HEK293 (cell line): Measurements from ENCODE around the gene EID3.

Source experiments
- CTCF ChIA-PET: fragments of 350-600 bp; formaldehyde crosslinking; extraction: SDS; loops from one replicate; lab custom pipeline; 2021; ENCODE audit warnings: antibody characterized with exemption; lab: Yijun Ruan, JAX
- POLR2A ChIA-PET: fragments of 300-600 bp; formaldehyde crosslinking; extraction: SDS; loops from one replicate; lab custom pipeline; 2020; ENCODE audit warnings: antibody characterized with exemption, inconsistent platforms; lab: Yijun Ruan, JAX
- H3K27ac ChIP-seq: fragments of 200-500 bp; sonication (Bioruptor generic); 2 replicates; pipeline ENCODE4 v1.5.1; 2014; ENCODE audit warnings: low read depth, low read length, control low read depth, inconsistent platforms; ENCODE audit errors: extremely low read depth
- H3K36me3 ChIP-seq, 2 experiments: fragments of 200-500 bp in 1 of 2; sonication (Bioruptor generic) in 1 of 2; 1 replicate in 1 of 2; 2 replicates in 1 of 2; pipeline ENCODE4 v1.5.1; 2014 to 2017; ENCODE audit warnings: inconsistent platforms in 2 of 2, low read length in 2 of 2; ENCODE audit not compliant: control insufficient read depth in 2 of 2, insufficient read depth in 1 of 2
- H3K4me1 ChIP-seq: fragments of 200-500 bp; sonication (Bioruptor generic); 2 replicates; pipeline ENCODE4 v1.5.1; 2014; ENCODE audit warnings: mild to moderate bottlenecking, low read length, inconsistent platforms; ENCODE audit not compliant: control insufficient read depth, insufficient read depth
- H3K4me3 ChIP-seq: 2 replicates; pipeline ENCODE4 v1.5.1; 2011; ENCODE audit warnings: low read depth, mild to moderate bottlenecking, control low read depth, low read length, moderate library complexity
- H3K9me3 ChIP-seq: fragments of 200-500 bp; sonication (Bioruptor generic); 2 replicates; pipeline ENCODE4 v1.5.1; 2014; ENCODE audit warnings: low read depth, low read length, inconsistent platforms; ENCODE audit not compliant: control insufficient read depth, insufficient read depth
- CTCF ChIP-seq: fragments of 450-650 bp; formaldehyde crosslinking; IDR thresholded peaks from 2 replicates; pipeline ENCODE4 v1.5.1; 2016; ENCODE audit warnings: missing biosample characterization, missing genetic modification characterization
- GLIS2 ChIP-seq: fragments of 450-650 bp; formaldehyde crosslinking; IDR thresholded peaks from 2 replicates; pipeline ENCODE4 v1.5.1; 2016; ENCODE audit warnings: missing biosample characterization, missing genetic modification characterization
- SCRT1 ChIP-seq: fragments of 450-650 bp; formaldehyde crosslinking; IDR thresholded peaks from 2 replicates; pipeline ENCODE4 v1.5.1; 2016; ENCODE audit warnings: missing biosample characterization, missing genetic modification characterization, borderline replicate concordance
- TCF7L2 ChIP-seq: IDR thresholded peaks from 2 replicates; pipeline ENCODE4 v1.6.1; 2011; ENCODE audit warnings: low read depth, mild to moderate bottlenecking, inconsistent platforms, low read length, moderate library complexity, borderline replicate concordance
- ZBTB17 ChIP-seq: fragments of 450-650 bp; formaldehyde crosslinking; IDR thresholded peaks from 2 replicates; pipeline ENCODE4 v1.5.1; 2016; ENCODE audit warnings: missing biosample characterization, missing genetic modification characterization
- ZBTB8A ChIP-seq: fragments of 450-650 bp; formaldehyde crosslinking; IDR thresholded peaks from 2 replicates; pipeline ENCODE4 v1.5.1; 2016; ENCODE audit warnings: missing biosample characterization, missing genetic modification characterization
- ZFP69B ChIP-seq: fragments of 450-650 bp; formaldehyde crosslinking; IDR thresholded peaks from 2 replicates; pipeline ENCODE4 v1.5.1; 2016; ENCODE audit warnings: missing biosample characterization, missing genetic modification characterization
- ZNF138 ChIP-seq: fragments of 450-650 bp; formaldehyde crosslinking; IDR thresholded peaks from 2 replicates; pipeline ENCODE4 v1.5.1; 2016; ENCODE audit warnings: missing biosample characterization, missing genetic modification characterization, borderline replicate concordance
- ZNF16 ChIP-seq: fragments of 450-650 bp; formaldehyde crosslinking; IDR thresholded peaks from 2 replicates; pipeline ENCODE4 v1.5.1; 2016; ENCODE audit warnings: low read depth, missing biosample characterization, missing genetic modification characterization
- ZNF221 ChIP-seq: fragments of 450-650 bp; formaldehyde crosslinking; IDR thresholded peaks from 2 replicates; pipeline ENCODE4 v1.5.1; 2017; ENCODE audit warnings: missing biosample characterization, missing genetic modification characterization, borderline replicate concordance
- ZNF23 ChIP-seq: fragments of 450-650 bp; formaldehyde crosslinking; IDR thresholded peaks from 2 replicates; pipeline ENCODE4 v1.5.1; 2016; ENCODE audit warnings: missing biosample characterization, missing genetic modification characterization, borderline replicate concordance
- ZNF239 ChIP-seq: fragments of 450-650 bp; formaldehyde crosslinking; IDR thresholded peaks from 2 replicates; pipeline ENCODE4 v1.5.1; 2016; ENCODE audit warnings: missing biosample characterization, missing genetic modification characterization
- ZNF248 ChIP-seq: fragments of 450-650 bp; formaldehyde crosslinking; IDR thresholded peaks from 2 replicates; pipeline ENCODE4 v1.5.1; 2017; ENCODE audit warnings: missing biosample characterization, missing genetic modification characterization
- ZNF302 ChIP-seq: fragments of 450-650 bp; formaldehyde crosslinking; IDR thresholded peaks from 2 replicates; pipeline ENCODE4 v1.5.1; 2016; ENCODE audit warnings: missing biosample characterization, missing genetic modification characterization, low read depth
- ZNF335 ChIP-seq: fragments of 450-650 bp; formaldehyde crosslinking; conservative IDR thresholded peaks from 2 replicates; pipeline ENCODE4 v1.5.1; 2016; ENCODE audit warnings: missing biosample characterization, missing genetic modification characterization
- ZNF37A ChIP-seq: fragments of 450-650 bp; IDR thresholded peaks from 2 replicates; pipeline ENCODE4 v1.5.1; 2018; ENCODE audit warnings: missing biosample characterization, missing genetic modification characterization
- ZNF514 ChIP-seq: fragments of 450-650 bp; formaldehyde crosslinking; IDR thresholded peaks from 2 replicates; pipeline ENCODE4 v1.5.1; 2016; ENCODE audit warnings: missing biosample characterization, missing genetic modification characterization
- ZNF521 ChIP-seq: fragments of 450-650 bp; formaldehyde crosslinking; IDR thresholded peaks from 2 replicates; pipeline ENCODE4 v1.5.1; 2017; ENCODE audit warnings: missing biosample characterization, mild to moderate bottlenecking, missing genetic modification characterization
- ZNF571 ChIP-seq: fragments of 450-650 bp; formaldehyde crosslinking; IDR thresholded peaks from 2 replicates; pipeline ENCODE4 v1.5.0; 2017; ENCODE audit warnings: missing biosample characterization, missing genetic modification characterization
- ZNF623 ChIP-seq: fragments of 450-650 bp; formaldehyde crosslinking; IDR thresholded peaks from 2 replicates; pipeline ENCODE4 v1.5.1; 2016; ENCODE audit warnings: missing biosample characterization, missing genetic modification characterization
- ZNF626 ChIP-seq: fragments of 450-650 bp; sonication (Bioruptor Pico); formaldehyde crosslinking; IDR thresholded peaks from 2 replicates; pipeline ENCODE4 v1.5.1; 2018; ENCODE audit warnings: missing biosample characterization, missing genetic modification characterization, inconsistent platforms
- ZNF664 ChIP-seq: fragments of 450-650 bp; formaldehyde crosslinking; IDR thresholded peaks from 2 replicates; pipeline ENCODE4 v1.5.1; 2016; ENCODE audit warnings: missing biosample characterization, missing genetic modification characterization
- ZNF76 ChIP-seq: fragments of 450-650 bp; formaldehyde crosslinking; IDR thresholded peaks from 2 replicates; pipeline ENCODE4; 2016; ENCODE audit warnings: low read depth, missing biosample characterization, missing genetic modification characterization, borderline replicate concordance
- ZNF837 ChIP-seq: fragments of 450-650 bp; formaldehyde crosslinking; IDR thresholded peaks from 2 replicates; pipeline ENCODE4 v1.5.1; 2016; ENCODE audit warnings: missing biosample characterization, missing genetic modification characterization
- ZXDB ChIP-seq: fragments of 450-650 bp; formaldehyde crosslinking; IDR thresholded peaks from 2 replicates; pipeline ENCODE4 v1.5.1; 2016; ENCODE audit warnings: missing biosample characterization, missing genetic modification characterization
- TF ChIP-seq, protein P1 (sequence below): fragments of 450-650 bp; formaldehyde crosslinking; IDR thresholded peaks from 2 replicates; pipeline ENCODE4 v1.5.1; 2016; ENCODE audit warnings: missing biosample characterization, missing genetic modification characterization

Gene EID3

GRCh38 chr12:104313568-104314241 lies 10.2 kb downstream of the EID3 start:
- no peak overlapping the region for H3K27ac ChIP-seq
- no peak overlapping the region for H3K4me3 ChIP-seq
- ChIA-PET CTCF (interaction anchor here (0.6 to 0.8 kb wide), 3 partner anchors 135 to 424 kb away, joined by 3 to 4 read pairs (median 3); no protein-coding TSS in a partner anchor), POLR2A (interaction anchor here (0.7 kb wide), 2 partner anchors 28 to 774 kb away, joined by 3 to 5 read pairs; no protein-coding TSS in a partner anchor)
- H3K4me1 ChIP-seq: no peaks in the 10 kb centered on the region
- TF ChIP-seq ZNF514: no peak
- peak; percentile 90 for TF ChIP-seq ZNF623
- TF ChIP-seq ZNF837 (tag by site-specific recombination): no peak
- no peak for TF ChIP-seq ZNF37A (tag by site-specific recombination)
- TF ChIP-seq ZBTB17 (tag by site-specific recombination): no peak
- no peak for TF ChIP-seq ZNF76 (tag by site-specific recombination)
- no peak for TF ChIP-seq CTCF (tag by site-specific recombination)
- no peak for TF ChIP-seq ZNF302 (tag by site-specific recombination)
- no peaks in the 10 kb centered on the region for H3K9me3 ChIP-seq
- H3K36me3 ChIP-seq: peaks cover 28 to 77% of the 10 kb centered on the region in 2 experiments

- Histone ChIP-seq H3K27ac (no peak overlapping the region), H3K4me3 (no peak overlapping the region), H3K4me1 (no peaks in the 10 kb centered on the region), H3K36me3 (peaks cover 29 to 83% of the 10 kb centered on the region in 2 experiments), H3K9me3 (no peaks in the 10 kb centered on the region)
- ChIA-PET POLR2A (interaction anchor here (0.7 kb wide), 1 partner anchor 773 kb away, joined by 5 read pairs; no protein-coding TSS in a partner anchor), CTCF (interaction anchor here (0.6 kb wide), 2 partner anchors 135 to 425 kb away, joined by 3 to 4 read pairs; no protein-coding TSS in a partner anchor)
- TF ChIP-seq ZNF23 (tag by site-specific recombination) (no peak), ZNF248 (tag by site-specific recombination) (no peak), ZNF626 (tag by site-specific recombination) (no peak), ZNF571 (tag by site-specific recombination) (no peak)
These were observed 10.7 kb downstream of the EID3 start for GRCh38 chr12:104314242-104314614.

DNA sequence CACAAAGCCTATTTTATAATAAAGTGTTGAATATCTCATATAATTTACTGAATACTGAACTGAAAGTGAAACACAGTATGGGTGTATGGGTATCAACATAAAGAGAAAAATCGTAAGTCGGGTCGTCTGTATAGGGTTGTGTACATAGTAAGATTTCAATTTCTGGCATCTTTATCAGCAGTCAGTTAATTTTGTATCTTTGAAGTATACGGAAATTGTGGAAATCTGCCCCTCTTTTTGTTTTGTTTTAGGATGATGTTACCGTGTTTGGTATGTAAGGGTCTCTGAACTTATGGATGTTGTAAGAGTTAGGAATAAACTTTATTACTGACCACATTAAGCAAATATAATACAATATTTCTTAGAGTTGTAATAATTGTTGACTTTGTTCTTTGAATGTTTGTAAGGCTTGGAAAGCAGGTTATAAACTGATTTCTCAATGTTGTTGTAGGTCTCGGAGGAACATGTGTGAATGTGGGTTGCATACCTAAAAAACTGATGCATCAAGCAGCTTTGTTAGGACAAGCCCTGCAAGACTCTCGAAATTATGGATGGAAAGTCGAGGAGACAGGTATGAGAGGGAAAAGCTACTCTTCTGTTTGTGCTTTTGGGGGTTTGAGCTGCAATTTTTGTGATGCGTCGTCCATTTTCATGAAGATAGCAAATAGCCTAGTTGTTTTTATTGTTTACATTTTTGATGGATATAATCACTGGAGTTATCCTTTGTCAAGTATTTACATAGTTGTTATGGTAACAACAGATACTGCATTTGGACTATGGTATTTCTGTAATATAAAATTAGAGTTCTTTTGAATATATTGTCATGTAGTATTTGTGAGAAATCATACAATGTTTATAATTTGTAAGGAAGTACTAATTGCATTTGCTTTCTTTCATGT lies 12.0 kb downstream of the EID3 start:
- H3K9me3 ChIP-seq: no peaks in the 10 kb centered on the region
- peaks cover 37 to 92% of the 10 kb centered on the region in 2 experiments for H3K36me3 ChIP-seq
- no peaks in the 10 kb centered on the region for H3K4me1 ChIP-seq
- H3K27ac ChIP-seq: no peak overlapping the region
- no peak for TF ChIP-seq ZNF138
- no peak for TF ChIP-seq ZFP69B (tag by site-specific recombination)
- no peak for TF ChIP-seq CTCF (tag by site-specific recombination)
- TF ChIP-seq ZNF16 (tag by site-specific recombination): no peak
- TF ChIP-seq ZBTB8A (tag by site-specific recombination): no peak
- TF ChIP-seq GLIS2 (tag by site-specific recombination): no peak
- TF ChIP-seq ZNF335 (tag by site-specific recombination): no peak
- TF ChIP-seq TCF7L2: no peak
- no peak for TF ChIP-seq ZXDB (tag by site-specific recombination)
- no peak for TF ChIP-seq SCRT1
- TF ChIP-seq ZNF239 (tag by site-specific recombination): no peak
- TF ChIP-seq ZNF521 (tag by site-specific recombination): no peak
- TF ChIP-seq ZNF664: no peak
- TF ChIP-seq ZNF221 (tag by site-specific recombination): no peak
- TF ChIP-seq, protein P1, sequence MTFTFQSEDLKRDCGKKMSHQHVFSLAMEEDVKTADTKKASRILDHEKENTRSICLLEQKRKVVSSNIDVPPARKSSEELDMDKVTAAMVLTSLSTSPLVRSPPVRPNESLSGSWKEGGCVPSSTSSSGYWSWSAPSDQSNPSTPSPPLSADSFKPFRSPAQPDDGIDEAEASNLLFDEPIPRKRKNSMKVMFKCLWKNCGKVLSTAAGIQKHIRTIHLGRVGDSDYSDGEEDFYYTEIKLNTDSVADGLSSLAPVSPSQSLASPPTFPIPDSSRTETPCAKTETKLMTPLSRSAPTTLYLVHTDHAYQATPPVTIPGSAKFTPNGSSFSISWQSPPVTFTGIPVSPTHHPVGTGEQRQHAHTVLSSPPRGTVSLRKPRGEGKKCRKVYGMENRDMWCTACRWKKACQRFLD (tag by site-specific recombination): no peak
- H3K4me3 ChIP-seq: no peak overlapping the region
- CTCF ChIA-PET: interaction anchor here (0.6 kb wide), 1 partner anchor 744 kb away, joined by 6 read pairs; no protein-coding TSS in a partner anchor
- POLR2A ChIA-PET: no interaction called here
